ENCODE data around the gene DNAH1.

GRCh38 chr3:52321481-52321880 is 5.4 kb downstream of the DNAH1 start:
- TF ChIP-seq POLR2A (IDR thresholded peaks at IDR 0.05) (no peak), CTCF (IDR thresholded peaks at IDR 0.05) (no peak)
